ENCODE data around the gene DNMT3A. TPM values are rescaled to one million over a fixed set of nuclear protein-coding genes. Genes with fewer than 3 reads are reported as not detected.

DNMT3A gene
- total and polyA plus RNA-seq, 2 of the 8 experiments (the other 6 are each of a cell fraction or from before 2014, with no cell fraction given), result 33.6 to 178 TPM

GRCh38 chr2:25269233-25269632, 72.5 kb downstream of the DNMT3A start:
- no peak for TF ChIP-seq SRF (IDR thresholded peaks at IDR 0.05; ENCODE audit: low read depth, low read length)
- TF ChIP-seq POLR2AphosphoS5 (IDR thresholded peaks at IDR 0.05; ENCODE audit: low read depth, low read length), result no peak
- TF ChIP-seq CTCF (IDR thresholded peaks at IDR 0.05; ENCODE audit: control extremely low read depth in 1 of 3, insufficient read depth in 1 of 3, low read depth in 1 of 3, low read length in 3 of 3), result no peak
- no peak for TF ChIP-seq KDM5A (IDR thresholded peaks at IDR 0.05; ENCODE audit: low read length)
- TF ChIP-seq SIRT6 (IDR thresholded peaks at IDR 0.05; ENCODE audit: low read length), result no peak
- TF ChIP-seq CBX8 (IDR thresholded peaks at IDR 0.05; ENCODE audit: borderline replicate concordance, low read depth, low read length), result no peak
- no peak for TF ChIP-seq POLR2A (IDR thresholded peaks at IDR 0.05; ENCODE audit: control extremely low read depth in 1 of 2, low read depth in 2 of 2, low read length in 2 of 2)
- TF ChIP-seq RBBP5 (IDR thresholded peaks at IDR 0.05; ENCODE audit: borderline replicate concordance, low read depth, low read length), result no peak
- no peak for TF ChIP-seq NRF1 (IDR thresholded peaks at IDR 0.05; ENCODE audit: low read depth, low read length)
- no peak for TF ChIP-seq BCL11A (IDR thresholded peaks at IDR 0.05; ENCODE audit: low read depth in 2 of 2, low read length in 2 of 2)
- Histone ChIP-seq H2BK15ac (ENCODE audit: low read length) (peak overlapping the region; percentile 97), H2BK12ac (ENCODE audit: low read depth, low read length) (peak overlapping the region; percentile 72), H3K9ac (replicated peaks in 1 of 4; ENCODE audit: extremely low read depth in 1 of 4, low read depth in 3 of 4, low read length in 3 of 4) (no peak overlapping the region; a peak in 1 of 7 replicates), H2BK120ac (replicated peaks; ENCODE audit: low read depth, low read length) (no peak overlapping the region), H3K23me2 (ENCODE audit: low read depth, low read length) (no peaks in the 10 kb centered on the region), H3K4me3 (ENCODE audit: extremely low read depth in 1 of 4, insufficient read depth in 2 of 4, low read depth in 3 of 4, low read length in 4 of 4) (no peak overlapping the region), H4K5ac (ENCODE audit: insufficient read length, low read depth, low read length) (no peak overlapping the region), H2AFZ (ENCODE audit: low read length) (no peak overlapping the region), H2BK20ac (ENCODE audit: low read length) (peak overlapping the region; percentile 9), H2AK5ac (ENCODE audit: low read depth, low read length) (peak overlapping the region; percentile 66; the same call in 1 of the 2 replicates), H4K20me1 (replicated peaks in 1 of 2; ENCODE audit: control insufficient read depth in 1 of 2, insufficient read depth in 2 of 2, low read length in 2 of 2) (no peaks in the 10 kb centered on the region), H3K27ac (ENCODE audit: low read depth, low read length) (no peak overlapping the region), H3K79me1 (ENCODE audit: low read depth, low read length) (no peaks in the 10 kb centered on the region), H3K9me3 (ENCODE audit: insufficient read depth in 2 of 2, low read depth in 1 of 2, low read length in 1 of 2) (no peaks in the 10 kb centered on the region), H3K56ac (replicated peaks; ENCODE audit: insufficient read length, low read depth, low read length) (no peak overlapping the region), H3K4me2 (ENCODE audit: insufficient read depth in 1 of 2, low read depth in 2 of 2, low read length in 2 of 2) (peak overlapping the region in 1 of 2 experiments; percentile 5; a peak in 1 of 4 replicates), H3K79me2 (ENCODE audit: control insufficient read depth in 1 of 2, insufficient read depth in 2 of 2, low read length in 2 of 2) (no peaks in the 10 kb centered on the region), H3K14ac (ENCODE audit: insufficient read length) (no peak overlapping the region), H3K23ac (ENCODE audit: insufficient read length) (no peak overlapping the region), H2BK5ac (ENCODE audit: low read depth, low read length) (peak overlapping the region; percentile 89; the same call in 1 of the 2 replicates), H3K36me3 (ENCODE audit: control insufficient read depth in 2 of 4, insufficient read depth in 4 of 4, low read length in 3 of 4) (no peaks in the 10 kb centered on the region), H3K4ac (replicated peaks; ENCODE audit: insufficient read length, low read depth, low read length) (no peak overlapping the region), H3K18ac (ENCODE audit: extremely low read depth, low read length) (0 out of 2 replicates have a peak overlapping the region, but pooled peaks have one; percentile 38), H3K27me3 (replicated peaks in 1 of 4; ENCODE audit: control insufficient read depth in 3 of 4, extremely low read depth in 1 of 4, insufficient read depth in 3 of 4, low read length in 3 of 4) (no peaks in the 10 kb centered on the region), H4K91ac (replicated peaks; ENCODE audit: insufficient read length, low read length) (peak overlapping the region; percentile 68), H4K8ac (ENCODE audit: extremely low read depth, insufficient read depth, low read length) (no peak overlapping the region), H3K4me1 (replicated peaks in 1 of 4; ENCODE audit: control insufficient read depth in 3 of 4, insufficient read depth in 4 of 4, low read length in 3 of 4) (peaks cover 0 to 15% (median 7%) of the 10 kb centered on the region in 4 experiments; a peak in 6 of 7 replicates)
- CTCF ChIA-PET (ENCODE audit: partially characterized antibody), result interaction anchor here (0.6 to 2.4 kb wide), 7 partner anchors 8 to 822 kb away, joined by 3 to 17 read pairs (median 4); no protein-coding TSS in a partner anchor
- POLR2A ChIA-PET (ENCODE audit: partially characterized antibody), result interaction anchor here (0.9 to 3.6 kb wide), 5 partner anchors 9 to 18 kb away, joined by 3 to 24 read pairs (median 6); no protein-coding TSS in a partner anchor
- FAIRE-seq, result no peak
- 87% methylated on average over 3 of the region's 3 CpGs; no CpG with 5 or more reads in 1 of the 2 experiments for WGBS, 2 experiments (ENCODE audit: extremely low coverage in 1 of 2, insufficient coverage in 1 of 2, insufficient read length in 1 of 2, insufficient replicate concordance in 2 of 2, low coverage in 1 of 2, low lambda C conversion rate in 2 of 2, missing lambda C conversion rate in 1 of 2)
- no peak for DNase-seq (ENCODE audit: low read depth in 1 of 2, low spot score in 2 of 2)
